HG03457 (cell line): ENCODE results near the gene GSTA4.
A peak's percentile ranks its signal among the peaks of the same experiment; 100 is the strongest.

Experiments used
- ATAC-seq: cut with Tn5 transposase; IDR thresholded peaks from one replicate; pipeline ENCODE4 v1.9.1; 2021; ENCODE audit warnings: moderate number of reproducible peaks; ENCODE audit not compliant: unreplicated experiment

The GSTA4 gene

GRCh38 chr6:52995089-52995912 is at the start of gene GSTA4:
Gene GSTA4 (minus strand): TSS chr6:52995284. CDS start chr6:52994243, 1,041 bp downstream.
- peak; percentile 96 for ATAC-seq

- ATAC-seq: no peak
Measured at GRCh38 chr6:53044572-53044971, 49.5 kb upstream of the GSTA4 start.

DNA sequence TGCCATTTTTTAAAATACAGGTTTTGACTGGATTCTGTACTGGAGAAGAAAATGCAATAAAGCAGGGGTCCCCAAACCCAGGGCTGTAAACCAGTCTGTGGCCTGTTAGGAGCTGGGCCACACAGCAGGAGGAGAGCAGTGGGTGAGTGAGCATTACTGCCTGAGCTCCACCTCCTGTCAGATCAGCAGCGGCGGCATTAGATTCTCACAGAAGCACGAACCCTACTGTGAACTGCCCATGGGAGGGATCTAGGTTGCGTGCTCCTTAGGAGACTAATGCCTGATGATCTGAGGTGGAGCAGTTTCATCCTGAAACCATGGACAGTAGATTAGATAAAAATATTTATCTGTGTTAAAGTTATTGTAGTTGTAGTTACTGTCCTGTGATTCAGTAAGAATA is 49.0 kb upstream of the GSTA4 start:
- no peak for ATAC-seq

- no peak for ATAC-seq
Measured at GRCh38 chr6:53043581-53043980, 48.5 kb upstream of the GSTA4 start.

DNA sequence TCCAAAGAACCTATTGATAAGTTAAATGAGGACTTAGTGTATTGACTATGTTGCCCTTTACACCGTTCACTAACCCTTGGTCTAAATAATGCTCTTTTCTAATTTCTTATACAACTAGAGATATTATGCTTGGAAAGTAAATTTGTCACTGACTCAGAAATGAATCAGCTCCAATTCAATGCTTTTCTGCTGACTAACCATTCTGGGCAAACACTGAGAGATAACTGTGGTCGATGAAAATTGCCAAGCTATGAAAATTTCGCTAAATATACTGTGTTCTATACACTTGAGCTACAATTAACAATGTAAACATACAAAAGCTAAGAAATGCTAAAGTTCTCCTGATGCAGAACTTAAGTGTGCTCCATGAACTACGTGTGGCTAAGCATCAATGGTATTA is 47.0 kb upstream of the GSTA4 start:
- no peak for ATAC-seq

DNA sequence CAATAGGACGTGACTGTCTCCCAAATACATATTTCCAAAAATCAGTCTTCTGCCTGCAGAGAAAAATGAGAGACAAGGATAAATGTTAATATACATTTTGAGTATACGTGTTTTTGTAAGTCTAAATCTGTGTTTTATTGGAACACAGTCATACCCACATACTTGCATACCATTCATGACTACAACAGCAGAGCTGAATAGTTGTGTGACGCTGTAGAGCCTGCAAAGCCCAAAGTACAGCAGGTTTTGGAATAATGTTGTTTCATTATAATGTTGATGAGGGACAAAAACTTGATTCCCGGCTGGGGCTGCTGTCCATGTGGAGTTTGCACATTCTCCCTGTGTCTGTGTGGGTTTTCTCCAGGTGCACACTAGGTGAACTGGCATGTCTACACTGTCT is 46.3 kb upstream of the GSTA4 start:
- ATAC-seq: no peak

DNA sequence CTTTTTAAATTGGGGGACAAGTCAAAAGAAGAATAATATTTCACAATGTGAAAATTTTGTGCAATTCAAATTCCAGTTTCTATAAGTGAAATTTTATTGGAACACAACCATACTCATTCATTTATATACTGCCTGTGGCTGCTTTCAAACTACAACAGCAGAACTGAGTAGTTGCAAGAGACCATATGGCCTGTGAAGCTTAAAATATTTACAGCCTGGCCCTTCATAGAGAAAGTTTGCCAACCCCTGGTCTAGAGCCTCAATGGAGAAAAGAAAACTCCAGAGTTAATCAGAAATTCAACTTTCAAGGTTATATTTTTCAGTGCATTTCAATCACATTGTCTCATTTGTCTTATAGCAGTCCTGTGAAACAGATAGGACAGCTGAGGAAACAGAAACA is 43.5 kb upstream of the GSTA4 start:
- ATAC-seq: no peak

DNA sequence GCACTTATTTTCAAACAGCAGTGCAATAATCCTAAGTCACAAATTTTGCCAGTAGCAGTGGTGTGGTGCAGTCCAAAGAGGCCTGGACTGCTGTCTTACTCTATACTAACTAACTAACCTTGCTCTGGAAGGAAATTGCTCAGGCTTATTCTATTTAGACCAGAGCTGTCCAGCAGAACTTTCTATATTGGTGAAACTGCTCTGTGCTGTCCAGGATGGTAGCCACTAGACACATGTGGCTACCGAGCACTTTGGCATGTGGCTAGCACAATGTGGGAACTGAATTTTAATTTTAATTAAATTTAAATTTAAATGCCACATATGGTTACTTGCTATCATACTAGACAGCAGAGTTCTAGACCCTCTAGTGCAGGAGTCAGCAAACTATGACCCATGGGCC is 43.1 kb upstream of the GSTA4 start:
- ATAC-seq: no peak

- no peak for ATAC-seq
Measured at GRCh38 chr6:53035549-53036213, 40.6 kb upstream of the GSTA4 start.

DNA sequence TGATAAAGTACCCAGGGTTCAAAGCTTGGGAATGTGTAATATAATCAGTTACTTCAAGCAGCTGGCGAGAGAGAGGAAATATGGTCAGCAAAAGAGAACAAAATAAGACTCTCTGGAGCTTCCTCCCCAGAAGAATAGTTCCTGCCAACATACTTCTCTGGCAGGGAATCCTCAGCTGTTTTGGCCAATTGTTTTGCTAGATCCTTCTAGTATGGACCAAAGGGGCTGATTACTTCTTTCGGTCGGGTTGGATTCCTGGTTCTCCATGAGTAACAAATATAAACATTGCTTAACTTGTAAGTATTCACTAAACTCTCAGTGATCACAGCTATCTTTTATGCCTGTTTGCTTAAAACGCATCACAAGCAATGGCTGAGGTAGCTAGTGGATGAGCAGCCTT is 38.7 kb upstream of the GSTA4 start:
- no peak for ATAC-seq

DNA sequence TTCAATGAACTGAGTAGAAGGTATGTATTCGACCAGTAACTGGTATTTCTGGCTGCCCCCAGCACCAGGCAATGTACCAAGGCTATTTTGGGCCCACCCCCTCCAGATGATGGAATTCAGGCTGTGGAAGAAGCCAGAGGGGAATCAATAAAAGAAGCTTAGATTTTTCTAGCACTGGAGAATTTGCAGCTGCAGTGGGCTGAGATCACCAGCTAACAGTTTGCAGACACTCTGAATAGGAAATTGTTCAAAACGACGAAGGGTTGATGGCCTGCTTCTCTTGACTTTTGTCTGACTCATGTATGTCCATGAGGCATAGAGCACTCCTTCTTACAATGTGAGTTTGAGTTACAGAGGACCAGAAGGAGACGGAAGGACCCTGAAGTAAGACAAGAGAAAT is 37.8 kb upstream of the GSTA4 start:
- no peak for ATAC-seq

DNA sequence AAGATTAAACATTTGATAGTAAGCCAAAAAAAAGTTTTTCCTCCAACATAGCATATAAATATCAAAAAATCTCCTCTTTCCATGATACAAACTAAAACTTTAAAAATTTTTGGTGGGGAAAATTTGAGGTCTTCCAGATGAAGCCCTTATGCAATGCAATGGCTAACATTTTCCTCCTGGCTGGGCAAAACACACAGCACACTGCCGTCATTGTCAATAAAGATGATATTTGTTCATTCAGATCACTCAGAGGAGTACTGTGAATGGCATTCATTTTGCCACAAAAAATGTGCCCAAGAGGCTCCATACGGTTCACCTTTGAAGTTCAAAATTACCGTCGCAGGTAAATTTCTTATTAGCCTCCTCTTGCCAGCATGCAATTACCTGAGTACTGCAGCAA is 36.2 kb upstream of the GSTA4 start:
- ATAC-seq: no peak

- ATAC-seq: no peak
Measured at GRCh38 chr6:53029761-53030160, 34.7 kb upstream of the GSTA4 start.

GRCh38 chr6:53029257-53029656 is 34.2 kb upstream of the GSTA4 start:
- ATAC-seq: no peak

- no peak for ATAC-seq
Measured at GRCh38 chr6:53028467-53028866, 33.4 kb upstream of the GSTA4 start.

DNA sequence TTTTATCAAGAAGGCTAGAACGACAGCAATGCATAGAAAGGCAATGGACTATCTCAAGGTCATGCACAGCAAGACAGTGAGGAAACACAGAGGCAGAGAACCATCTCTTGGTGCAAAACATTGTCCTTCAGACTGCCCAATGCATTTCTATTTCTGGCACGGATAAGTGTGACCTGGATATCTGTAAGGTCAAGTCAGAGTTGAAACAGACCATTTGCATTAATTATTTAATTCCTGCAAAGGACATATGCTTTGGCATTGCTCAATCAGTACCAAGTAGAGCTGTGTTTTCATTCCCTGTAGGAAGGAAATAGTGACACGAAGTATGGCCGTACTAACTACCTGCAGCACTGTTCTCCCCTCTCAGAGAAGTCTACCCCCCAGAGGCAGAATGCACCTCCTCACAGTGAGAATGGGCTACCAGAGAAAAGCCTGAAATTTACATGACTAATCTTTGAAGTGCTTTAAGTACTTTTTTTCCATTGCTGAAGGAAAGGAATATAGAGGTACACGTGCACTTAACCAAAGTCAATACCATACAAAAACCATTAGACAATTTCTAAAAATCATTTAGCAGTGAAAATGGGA is 32.1 kb upstream of the GSTA4 start:
- ATAC-seq: no peak

GRCh38 chr6:53026526-53026925 is 31.4 kb upstream of the GSTA4 start:
- no peak for ATAC-seq

- ATAC-seq: no peak
Measured at GRCh38 chr6:53023323-53023722, 28.2 kb upstream of the GSTA4 start.

GRCh38 chr6:53020005-53020744 is 25.1 kb upstream of the GSTA4 start:
- ATAC-seq: no peak

GRCh38 chr6:53018446-53018845 is 23.4 kb upstream of the GSTA4 start:
- ATAC-seq: no peak

DNA sequence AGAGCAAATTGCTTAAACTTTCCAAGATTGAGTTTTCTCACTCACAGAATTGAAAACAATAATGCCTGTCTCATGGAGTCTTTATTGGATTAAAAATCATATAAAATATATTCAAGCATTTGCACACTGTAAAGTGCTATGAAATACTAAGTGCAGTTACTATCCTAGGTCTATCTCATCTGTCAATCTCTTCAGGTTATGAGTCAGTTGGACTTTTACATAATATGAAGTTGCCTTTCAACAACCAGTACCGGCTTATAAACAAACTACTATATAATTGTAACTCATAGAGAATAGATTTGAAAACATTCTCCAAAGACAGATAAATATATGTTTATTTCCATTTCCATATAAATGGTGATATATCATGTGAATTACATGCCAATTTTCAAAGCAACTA is 20.4 kb upstream of the GSTA4 start:
- ATAC-seq: no peak
